ENCODE data around the gene SLC30A9. TPM values are rescaled to one million over a fixed set of nuclear protein-coding genes. Genes with fewer than 3 reads are reported as not detected.

SLC30A9 gene
- total RNA-seq, 2 donors from 2014 or later: 23.8 to 25.8 TPM

DNA sequence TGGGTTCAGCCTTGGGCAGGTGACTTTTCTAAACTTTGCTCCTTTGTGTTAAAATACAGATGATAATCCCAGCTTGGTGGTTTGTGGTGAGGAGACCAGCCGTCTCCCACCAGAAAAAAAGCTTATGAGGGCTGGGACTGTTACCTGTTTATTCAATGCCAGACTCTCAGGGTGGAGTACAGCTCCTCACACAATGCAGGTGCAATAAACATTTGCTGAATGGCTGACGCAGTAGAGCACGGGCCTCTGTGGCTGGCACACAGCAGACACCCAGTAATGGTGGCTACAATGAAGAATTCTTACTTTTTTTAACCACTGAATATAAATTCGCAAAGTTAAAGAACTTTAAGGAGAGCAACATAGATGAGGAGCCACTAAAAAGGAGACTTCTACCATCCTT is 131.9 kb downstream of the SLC30A9 start:
- H3K36me3 Mint-ChIP-seq (ENCODE audit: low read depth): peaks cover 8% of the 10 kb centered on the region
- H3K27ac Mint-ChIP-seq: no peak overlapping the region
- peaks cover 22% of the 10 kb centered on the region for H3K27me3 Mint-ChIP-seq
- H3K4me1 Mint-ChIP-seq: peaks cover 3% of the 10 kb centered on the region
- no peak overlapping the region for H3K4me3 Mint-ChIP-seq
- H3K9me3 ChIP-seq (ENCODE audit: control insufficient read depth, low read length, poor library complexity, severe bottlenecking): no peaks in the 10 kb centered on the region
- no peak for DNase-seq
- ATAC-seq: no peak

DNA sequence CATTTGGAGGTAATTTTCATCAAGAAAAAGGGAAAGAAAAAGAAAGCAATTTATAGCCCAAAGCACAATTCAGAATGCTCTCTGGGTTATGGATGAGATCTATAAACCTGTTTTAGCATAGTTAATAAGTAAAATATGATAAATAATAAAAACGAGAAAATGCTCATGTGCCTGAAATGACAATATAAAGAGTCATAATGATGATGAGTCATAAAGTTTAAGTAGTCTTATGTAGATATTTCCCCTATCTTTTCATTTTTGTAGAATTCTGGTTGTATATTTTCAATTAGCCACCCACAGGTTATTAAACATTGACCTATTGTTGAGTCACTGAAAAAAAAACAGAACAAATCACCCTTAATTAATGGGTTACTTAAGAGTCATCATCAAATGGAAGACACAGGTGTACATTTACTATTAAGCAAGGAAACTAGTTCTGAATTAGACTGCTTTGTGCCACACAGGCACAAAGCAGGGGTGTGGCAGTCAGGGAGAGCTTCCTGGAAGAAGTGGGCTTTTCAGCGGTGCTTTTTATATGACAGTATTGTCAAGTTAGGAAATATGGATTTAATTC is 132.8 kb downstream of the SLC30A9 start:
- ATAC-seq (no peak), DNase-seq (no peak)
- Mint-ChIP-seq H3K27me3 (peaks cover 23% of the 10 kb centered on the region), H3K36me3 (ENCODE audit: low read depth) (peaks cover 7% of the 10 kb centered on the region), H3K27ac (no peak overlapping the region), H3K4me3 (no peak overlapping the region), H3K4me1 (peaks cover 3% of the 10 kb centered on the region)
- H3K9me3 ChIP-seq (ENCODE audit: control insufficient read depth, low read length, poor library complexity, severe bottlenecking): no peaks in the 10 kb centered on the region

DNA sequence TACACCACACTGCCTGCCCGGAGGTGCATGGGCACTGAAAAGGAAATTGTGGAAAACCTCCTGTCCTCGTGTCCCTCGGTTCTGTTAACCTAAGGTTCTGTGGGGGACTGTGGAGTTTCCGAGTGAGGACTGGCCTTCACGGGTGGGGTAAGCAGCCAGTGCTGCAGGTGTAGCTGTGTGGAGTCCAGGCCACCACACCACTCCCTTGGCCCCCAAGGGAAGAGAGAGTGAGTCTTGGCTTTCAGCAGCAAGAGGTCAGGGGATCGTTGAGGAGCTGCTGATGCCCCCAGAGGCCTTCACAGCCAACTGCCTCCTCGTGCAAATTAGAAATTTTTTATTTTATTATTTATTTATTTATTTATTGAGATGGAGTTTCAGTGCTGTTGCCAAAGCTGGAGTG is 141.8 kb downstream of the SLC30A9 start:
- Mint-ChIP-seq H3K4me1 (no peaks in the 10 kb centered on the region), H3K27ac (no peak overlapping the region), H3K4me3 (no peak overlapping the region), H3K36me3 (ENCODE audit: low read depth) (peaks cover 2% of the 10 kb centered on the region), H3K27me3 (peaks cover 12% of the 10 kb centered on the region)
- no peaks in the 10 kb centered on the region for H3K9me3 ChIP-seq (ENCODE audit: control insufficient read depth, low read length, poor library complexity, severe bottlenecking)
- DNase-seq (no peak), ATAC-seq (no peak)

DNA sequence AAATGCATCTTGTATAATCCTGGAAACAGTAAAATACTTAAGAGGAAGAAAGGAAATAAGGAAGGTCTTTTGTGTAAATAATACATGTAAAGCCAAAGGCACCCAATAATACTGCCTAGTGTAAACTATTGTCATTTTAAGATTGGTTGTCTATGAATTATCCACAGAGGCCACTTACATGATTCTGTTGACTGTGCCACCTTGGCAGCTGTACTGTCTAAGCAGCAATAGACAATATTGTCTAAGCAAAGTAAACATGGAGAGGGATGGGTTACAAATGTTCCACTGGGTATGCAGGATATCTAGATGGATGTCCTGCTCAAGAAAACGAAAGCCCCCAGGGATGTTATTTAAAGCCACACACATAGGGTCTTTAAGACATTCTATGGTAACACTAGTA is 142.7 kb downstream of the SLC30A9 start:
- no peaks in the 10 kb centered on the region for H3K4me1 Mint-ChIP-seq
- H3K9me3 ChIP-seq (ENCODE audit: control insufficient read depth, low read length, poor library complexity, severe bottlenecking): no peaks in the 10 kb centered on the region
- peaks cover 2% of the 10 kb centered on the region for H3K36me3 Mint-ChIP-seq (ENCODE audit: low read depth)
- H3K27me3 Mint-ChIP-seq: peaks cover 7% of the 10 kb centered on the region
- DNase-seq (no peak), ATAC-seq (no peak)
- no peak overlapping the region for H3K27ac Mint-ChIP-seq
- H3K4me3 Mint-ChIP-seq: no peak overlapping the region

DNA sequence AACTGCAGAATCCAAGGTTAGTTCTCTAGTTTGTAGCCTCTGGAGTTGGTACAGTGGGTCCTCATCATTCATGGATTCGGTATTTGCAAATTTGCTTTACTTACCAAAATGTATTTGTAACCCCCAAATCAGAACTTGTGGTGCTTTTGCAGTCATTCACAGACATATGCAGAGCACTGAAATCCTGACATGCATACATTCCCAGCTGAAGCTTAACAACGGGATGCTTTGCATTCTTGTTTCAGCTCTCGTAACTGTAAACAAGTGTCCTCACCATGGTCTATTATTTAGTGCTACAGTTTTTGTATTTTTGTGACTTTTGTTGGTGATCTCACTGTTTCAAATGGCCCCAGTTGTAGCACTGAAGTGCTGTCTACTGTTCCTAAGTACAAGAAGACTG is 146.0 kb downstream of the SLC30A9 start:
- Mint-ChIP-seq H3K4me1 (no peaks in the 10 kb centered on the region), H3K27me3 (peaks cover 5% of the 10 kb centered on the region), H3K4me3 (no peak overlapping the region), H3K36me3 (ENCODE audit: low read depth) (no peaks in the 10 kb centered on the region), H3K27ac (no peak overlapping the region)
- ATAC-seq (no peak), DNase-seq (no peak)
- no peaks in the 10 kb centered on the region for H3K9me3 ChIP-seq (ENCODE audit: control insufficient read depth, low read length, poor library complexity, severe bottlenecking)

Other genes with a start within 250 kb of the SLC30A9 start
- not detected for gene PHOX2B, start 241.8 kb upstream of the SLC30A9 start, total RNA-seq
- gene TMEM33, start 55.1 kb upstream of the SLC30A9 start, total RNA-seq: 10 to 100 TPM; 26.1 to 29.5 TPM
- under 1 TPM; 0.10 to 0.25 TPM for gene DCAF4L1, start 8.8 kb upstream of the SLC30A9 start, total RNA-seq
- under 1 TPM; 0.42 to 0.47 TPM for gene BEND4, start 162.1 kb downstream of the SLC30A9 start, total RNA-seq

All from T-helper 17 cell (primary cell).